OCI-LY7 (cell line): ENCODE results near the gene LGR5. TPM values are rescaled to one million over a fixed set of nuclear protein-coding genes. Genes with fewer than 3 reads are reported as not detected.

ENCODE experiments used
- BruUV-seq: library from RNA; stranded (reverse); fragments of 400-500 nt; replicated peaks from 2 replicates; lab custom pipeline; 2021; lab: Mats Ljungman, UMichigan
- CTCF ChIA-PET: fragments of 300-600 bp; sonication (Branson Sonifier 250); formaldehyde crosslinking; loops from one replicate; lab custom pipeline; 2022; ENCODE audit warnings: antibody characterized with exemption; ENCODE audit not compliant: unreplicated experiment; lab: Charles Lee
- POLR2A ChIA-PET: fragments of 300-600 bp; sonication (Branson Sonifier 250); formaldehyde crosslinking; loops from one replicate; lab custom pipeline; 2022; ENCODE audit warnings: antibody characterized with exemption; lab: Charles Lee
- DNase-seq: peaks from one replicate; pipeline ENCODE4 v3.0.0-alpha.2; 2015; ENCODE audit warnings: low spot score
- H2AFZ ChIP-seq: fragments of 200-600 bp; sonication (generic), shearing (Covaris generic); 2 replicates; pipeline ENCODE4 v1.6.1; 2014; ENCODE audit warnings: mild to moderate bottlenecking, antibody characterized with exemption, low read length, moderate library complexity
- H3K27ac ChIP-seq: fragments of 200-600 bp; sonication (generic); 2 replicates; pipeline ENCODE4 v1.5.1; 2014; ENCODE audit warnings: mixed run types, low read depth, mild to moderate bottlenecking, moderate library complexity, low read length, inconsistent platforms; ENCODE audit not compliant: poor library complexity, severe bottlenecking
- H3K36me3 ChIP-seq: fragments of 200-600 bp; sonication (generic); 2 replicates; pipeline ENCODE4 v1.6.1; 2014; ENCODE audit warnings: mild to moderate bottlenecking, antibody characterized with exemption, low read length, moderate library complexity, mixed read lengths; ENCODE audit not compliant: insufficient read depth
- H3K4me1 ChIP-seq: fragments of 200-600 bp; sonication (generic); 2 replicates; pipeline ENCODE4 v1.5.1; 2014; ENCODE audit warnings: mild to moderate bottlenecking, low read length; ENCODE audit not compliant: insufficient read depth, poor library complexity, severe bottlenecking
- H3K4me2 ChIP-seq: fragments of 200-600 bp; sonication (generic); 2 replicates; pipeline ENCODE4 v1.6.1; 2014; ENCODE audit warnings: mild to moderate bottlenecking, low read length
- H3K4me3 ChIP-seq: fragments of 200-600 bp; sonication (generic); 2 replicates; pipeline ENCODE4 v1.5.1; 2014; ENCODE audit warnings: mild to moderate bottlenecking, low read depth, low read length; ENCODE audit not compliant: poor library complexity, severe bottlenecking
- H3K79me2 ChIP-seq: fragments of 200-600 bp; sonication (generic); 2 replicates; pipeline ENCODE4 v1.6.1; 2016; ENCODE audit warnings: low read depth, mild to moderate bottlenecking, low read length, moderate library complexity, mixed read lengths; ENCODE audit not compliant: insufficient read depth
- H3K9me2 ChIP-seq: fragments of 200-600 bp; sonication (generic); 2 replicates; pipeline ENCODE4 v1.6.1; 2016; ENCODE audit warnings: mild to moderate bottlenecking, low read length, mixed read lengths; ENCODE audit not compliant: insufficient read depth
- H3K9me3 ChIP-seq: fragments of 200-600 bp; sonication (generic); 2 replicates; pipeline ENCODE4 v1.6.1; 2014; ENCODE audit warnings: mild to moderate bottlenecking, mixed run types, low read length, mixed read lengths
- H4K20me1 ChIP-seq: fragments of 200-600 bp; sonication (generic); 2 replicates; pipeline ENCODE4 v1.6.1; 2014; ENCODE audit warnings: mild to moderate bottlenecking, antibody characterized with exemption, low read length, moderate library complexity, mixed read lengths; ENCODE audit not compliant: insufficient read depth
- EZH2phosphoT487 ChIP-seq: fragments of 200-600 bp; sonication (generic); IDR thresholded peaks from 2 replicates; pipeline ENCODE4 v1.6.1; 2018; ENCODE audit warnings: low read depth, borderline replicate concordance, mild to moderate bottlenecking, mixed run types, antibody characterized with exemption, low read length, moderate library complexity, mixed read lengths
- intact Hi-C: fragments of 100-400 bp; cut with micrococcal nuclease; formaldehyde crosslinking; loops from one replicate; pipeline ENCODE4 v1.10.0; 2022; ENCODE audit not compliant: unreplicated experiment
- total RNA-seq, 2 experiments: library from RNA; depleted of rRNA in 1 of 2; stranded (reverse); fragments of >200 nt in 1 of 2; shearing (Covaris generic) in 1 of 2; gene quantifications; 2 replicates each; pipeline ENCODE4 v1.2.3, GENCODE V29; 2014 to 2022
- TF ChIP-seq, protein P1 (sequence below): fragments of 200-600 bp; sonication (generic); conservative IDR thresholded peaks from 2 replicates; pipeline ENCODE4 v1.5.1; 2014; ENCODE audit warnings: mild to moderate bottlenecking, antibody characterized with exemption, low read length, moderate library complexity, mixed read lengths

The LGR5 gene
- total RNA-seq, 2 experiments from 2014 or later = 0.51 TPM; not detected in 1

DNA sequence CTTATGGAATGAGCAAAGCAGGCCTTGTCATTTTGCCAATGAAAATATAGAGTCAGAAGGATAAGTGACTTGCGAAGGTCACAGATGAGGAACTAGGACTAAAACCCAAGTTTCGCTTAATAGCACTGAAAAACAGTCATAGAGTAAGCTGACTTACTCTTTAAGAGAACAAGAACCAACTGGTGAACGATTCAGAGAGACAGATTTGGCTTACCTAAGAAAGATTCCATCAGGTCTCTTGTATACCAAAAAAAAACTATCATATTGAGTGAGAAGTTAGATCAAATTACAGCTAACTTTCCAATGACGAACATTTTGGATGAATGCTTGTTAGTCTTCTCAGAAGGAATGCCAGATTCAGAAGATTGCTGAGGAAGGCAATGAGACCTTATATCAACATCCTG lies 149.9 kb downstream of the LGR5 start:
- H3K79me2 ChIP-seq = no peaks in the 10 kb centered on the region
- H3K4me3 ChIP-seq = no peak overlapping the region
- no peaks in the 10 kb centered on the region for H3K9me2 ChIP-seq
- no peak overlapping the region for H3K27ac ChIP-seq
- no peaks in the 10 kb centered on the region for H4K20me1 ChIP-seq
- BruUV-seq = no TSS peak
- DNase-seq = no peak
- H3K36me3 ChIP-seq = no peaks in the 10 kb centered on the region
- ChIA-PET POLR2A (interaction anchor here (1.5 kb wide), 1 partner anchor 41 kb away, joined by 3 read pairs; no protein-coding TSS in a partner anchor), CTCF (no interaction called here)
- no peaks in the 10 kb centered on the region for H3K4me1 ChIP-seq
- intact Hi-C loops = no loop called here
- H3K4me2 ChIP-seq = no peak overlapping the region
- no peaks in the 10 kb centered on the region for H3K9me3 ChIP-seq
- TF ChIP-seq, protein P1, sequence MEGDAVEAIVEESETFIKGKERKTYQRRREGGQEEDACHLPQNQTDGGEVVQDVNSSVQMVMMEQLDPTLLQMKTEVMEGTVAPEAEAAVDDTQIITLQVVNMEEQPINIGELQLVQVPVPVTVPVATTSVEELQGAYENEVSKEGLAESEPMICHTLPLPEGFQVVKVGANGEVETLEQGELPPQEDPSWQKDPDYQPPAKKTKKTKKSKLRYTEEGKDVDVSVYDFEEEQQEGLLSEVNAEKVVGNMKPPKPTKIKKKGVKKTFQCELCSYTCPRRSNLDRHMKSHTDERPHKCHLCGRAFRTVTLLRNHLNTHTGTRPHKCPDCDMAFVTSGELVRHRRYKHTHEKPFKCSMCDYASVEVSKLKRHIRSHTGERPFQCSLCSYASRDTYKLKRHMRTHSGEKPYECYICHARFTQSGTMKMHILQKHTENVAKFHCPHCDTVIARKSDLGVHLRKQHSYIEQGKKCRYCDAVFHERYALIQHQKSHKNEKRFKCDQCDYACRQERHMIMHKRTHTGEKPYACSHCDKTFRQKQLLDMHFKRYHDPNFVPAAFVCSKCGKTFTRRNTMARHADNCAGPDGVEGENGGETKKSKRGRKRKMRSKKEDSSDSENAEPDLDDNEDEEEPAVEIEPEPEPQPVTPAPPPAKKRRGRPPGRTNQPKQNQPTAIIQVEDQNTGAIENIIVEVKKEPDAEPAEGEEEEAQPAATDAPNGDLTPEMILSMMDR = no peak
- no peak for TF ChIP-seq EZH2phosphoT487
- no peak overlapping the region for H2AFZ ChIP-seq

DNA sequence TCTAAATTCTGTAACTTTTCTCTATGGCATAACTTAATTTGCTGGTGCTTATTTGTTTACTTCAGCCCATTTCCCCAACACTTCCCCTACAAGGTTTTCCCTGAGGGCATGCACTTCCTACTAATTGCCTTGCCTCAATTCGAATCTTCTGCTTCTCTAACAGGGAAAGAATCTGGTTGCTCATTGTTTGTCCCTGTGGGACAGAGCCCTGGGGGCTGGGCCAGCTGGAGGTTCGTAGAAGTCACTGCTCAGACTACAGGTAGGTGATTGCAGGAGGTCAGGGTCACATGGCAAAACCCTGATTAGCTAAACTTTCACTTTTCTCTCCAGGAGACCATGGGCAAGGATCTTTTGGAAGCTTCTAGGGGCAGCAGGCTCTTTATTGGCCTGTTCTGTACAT lies 152.0 kb downstream of the LGR5 start:
- no peak overlapping the region for H2AFZ ChIP-seq
- H3K36me3 ChIP-seq = no peaks in the 10 kb centered on the region
- POLR2A ChIA-PET = interaction anchor here (0.8 kb wide), 1 partner anchor 929 kb away, joined by 3 read pairs; no protein-coding TSS in a partner anchor
- intact Hi-C loops = no loop called here
- H3K4me1 ChIP-seq = no peaks in the 10 kb centered on the region
- H3K9me3 ChIP-seq = no peaks in the 10 kb centered on the region
- no peaks in the 10 kb centered on the region for H3K9me2 ChIP-seq
- no peaks in the 10 kb centered on the region for H4K20me1 ChIP-seq
- BruUV-seq = no TSS peak
- H3K4me2 ChIP-seq = no peak overlapping the region
- CTCF ChIA-PET = no interaction called here
- H3K4me3 ChIP-seq = no peak overlapping the region
- no peak overlapping the region for H3K27ac ChIP-seq
- no peaks in the 10 kb centered on the region for H3K79me2 ChIP-seq
- no peak for DNase-seq
- TF ChIP-seq, protein P1 = no peak
- no peak for TF ChIP-seq EZH2phosphoT487

DNA sequence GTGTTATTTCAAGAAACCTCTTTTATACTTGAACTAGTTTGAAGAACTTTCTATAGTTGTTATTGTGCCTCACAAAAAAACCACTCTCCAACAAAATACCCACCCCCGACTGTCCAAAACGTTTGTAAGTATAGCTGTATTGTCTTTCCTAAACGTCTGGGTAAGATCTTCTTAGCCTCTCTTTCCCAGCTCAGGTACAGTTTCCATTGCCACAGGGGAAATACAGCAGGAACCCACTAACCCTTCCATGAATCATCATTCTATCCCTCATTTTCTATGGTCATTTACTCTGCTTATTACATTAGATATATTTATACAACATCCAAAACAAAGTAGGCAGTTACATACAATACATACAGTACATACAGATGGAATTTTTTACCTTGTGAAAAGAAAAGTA lies 153.2 kb downstream of the LGR5 start:
- intact Hi-C loops = no loop called here
- POLR2A ChIA-PET = no interaction called here
- BruUV-seq = no TSS peak

More for the DNA sequence above, 153.2 kb downstream of the LGR5 start:
- Histone ChIP-seq H3K79me2 (no peaks in the 10 kb centered on the region), H3K9me3 (no peaks in the 10 kb centered on the region), H3K9me2 (no peaks in the 10 kb centered on the region), H3K27ac (no peak overlapping the region), H3K4me3 (no peak overlapping the region), H3K36me3 (no peaks in the 10 kb centered on the region), H3K4me1 (no peaks in the 10 kb centered on the region), H3K4me2 (no peak overlapping the region), H4K20me1 (no peaks in the 10 kb centered on the region), H2AFZ (no peak overlapping the region)
- DNase-seq = no peak
- CTCF ChIA-PET = no interaction called here
- no peak for TF ChIP-seq EZH2phosphoT487
- TF ChIP-seq, protein P1 = no peak
